IPS DF 4.7 (cell line): ENCODE data around the gene SLITRK2.

Experiments
- DNase-seq: peaks from one replicate; pipeline ENCODE4 v3.0.0-alpha.2; 2013; ENCODE audit warnings: low spot score; ENCODE audit errors: extremely low read depth

SLITRK2 gene

DNA sequence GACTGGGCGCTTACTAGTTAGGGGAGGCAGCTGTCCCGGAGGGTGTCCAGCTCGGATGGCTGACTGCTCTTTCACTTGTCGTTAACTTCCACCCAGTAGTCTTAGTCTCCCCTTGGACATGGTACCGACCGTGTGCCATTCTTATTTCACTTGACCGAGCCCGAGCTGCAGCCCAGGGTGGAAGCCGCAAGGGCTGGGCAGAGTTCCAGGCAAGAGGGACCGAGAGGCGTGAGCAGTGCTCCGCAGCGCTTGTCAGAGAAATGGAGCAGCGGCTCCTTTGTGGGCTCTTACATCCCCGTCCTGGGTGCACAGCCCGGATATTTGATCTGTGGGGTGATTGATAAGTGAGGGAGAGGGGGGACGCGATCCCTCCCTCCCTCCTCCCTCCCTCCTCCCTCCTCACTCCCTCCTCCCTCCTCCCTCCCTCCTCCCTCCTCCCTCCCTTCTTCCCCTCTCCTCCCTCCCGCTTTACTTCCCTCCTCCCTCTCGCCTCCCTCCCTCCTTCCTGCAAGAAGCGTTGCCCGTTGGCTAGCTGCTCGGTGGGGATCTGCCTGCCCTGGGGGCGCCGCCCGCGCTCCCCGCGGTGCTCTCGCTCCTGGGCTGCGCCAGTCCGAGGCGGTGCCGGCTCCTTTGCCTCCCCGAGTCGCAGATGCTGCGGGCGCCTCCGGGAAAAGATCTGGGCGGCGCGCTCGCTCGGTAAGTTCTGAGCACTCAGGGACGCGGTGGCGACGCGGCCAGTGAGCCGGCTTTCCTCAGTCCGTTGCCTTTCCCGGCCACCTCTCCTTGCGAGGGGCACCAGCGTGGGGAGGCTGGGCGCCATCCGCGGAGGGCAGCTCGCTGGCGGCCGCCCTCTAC lies at the start of gene SLITRK2:
Gene SLITRK2, plus strand, starts transcription at position 499 of the 855 bp plus-strand sequence. CDS start 4,597 bp downstream, outside the sequence.
- no peak for DNase-seq

GRCh38 chrX:145773006-145773405 lies 44.6 kb upstream of the SLITRK2 start:
- DNase-seq, result no peak

- no peak for DNase-seq
Measured at GRCh38 chrX:145792281-145792680, 25.3 kb upstream of the SLITRK2 start.

- no peak for DNase-seq
Measured at GRCh38 chrX:145803508-145803907, 14.1 kb upstream of the SLITRK2 start.

- DNase-seq, result no peak
Measured at GRCh38 chrX:145813081-145813480, 4.5 kb upstream of the SLITRK2 start.

DNA sequence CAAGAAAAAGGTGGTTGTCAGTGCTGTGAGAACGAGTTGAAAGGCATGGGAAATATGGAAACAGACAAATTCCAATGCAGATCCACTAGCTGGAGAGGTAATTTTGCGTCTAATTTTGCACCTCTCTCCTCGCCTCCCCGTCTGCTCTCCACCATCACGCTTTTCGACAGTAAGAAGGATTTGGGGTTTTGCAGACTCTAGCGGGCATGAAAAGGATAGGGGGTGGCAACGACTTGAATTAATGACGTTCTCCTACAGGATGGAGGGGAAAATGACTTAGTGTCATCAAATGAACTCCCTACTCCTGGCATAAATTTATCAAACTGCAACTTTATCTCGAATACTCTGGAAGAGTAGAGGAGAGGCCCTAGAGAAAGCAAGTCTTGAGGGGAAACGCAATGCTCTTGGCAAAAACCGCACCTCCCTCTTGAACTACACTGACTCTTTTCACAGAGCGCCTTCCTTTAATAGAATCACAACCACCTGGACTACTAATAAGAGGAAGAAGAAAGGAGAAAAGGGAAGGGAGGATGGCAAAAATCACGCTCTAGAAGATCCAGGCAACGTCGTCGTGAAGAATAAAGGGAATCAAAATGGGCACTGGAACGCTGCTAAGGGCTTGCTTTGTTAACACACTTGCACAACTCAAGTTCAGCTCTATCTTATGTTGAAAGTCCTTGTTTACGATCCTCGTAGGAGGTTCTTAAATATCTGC lies 871 bp upstream of the SLITRK2 start:
- DNase-seq, result no peak

- no peak for DNase-seq
Measured at GRCh38 chrX:145818186-145819113, 821 bp downstream of the SLITRK2 start.

DNA sequence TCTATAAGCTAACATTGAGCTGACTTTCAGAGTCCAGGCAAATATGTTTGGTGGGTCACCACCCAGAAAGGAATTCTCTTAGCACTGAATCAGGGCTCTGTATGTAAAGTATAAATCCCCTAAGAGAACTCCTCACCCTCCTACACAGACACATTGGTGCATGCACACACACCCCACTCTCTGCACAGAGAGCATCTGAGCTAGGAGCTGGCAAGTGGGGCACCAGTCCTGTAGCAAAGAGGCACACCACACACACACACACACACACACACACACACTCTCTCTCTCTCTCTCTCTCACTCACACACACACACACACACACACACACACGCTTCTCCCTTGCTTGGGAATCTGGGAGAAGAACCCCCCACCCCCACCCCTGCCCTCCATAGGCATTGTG lies 3.2 kb downstream of the SLITRK2 start:
- no peak for DNase-seq

- DNase-seq, result no peak
Measured at GRCh38 chrX:145821291-145821897, 3.8 kb downstream of the SLITRK2 start.

GRCh38 chrX:145821898-145822571 lies 4.4 kb downstream of the SLITRK2 start:
- no peak for DNase-seq

DNA sequence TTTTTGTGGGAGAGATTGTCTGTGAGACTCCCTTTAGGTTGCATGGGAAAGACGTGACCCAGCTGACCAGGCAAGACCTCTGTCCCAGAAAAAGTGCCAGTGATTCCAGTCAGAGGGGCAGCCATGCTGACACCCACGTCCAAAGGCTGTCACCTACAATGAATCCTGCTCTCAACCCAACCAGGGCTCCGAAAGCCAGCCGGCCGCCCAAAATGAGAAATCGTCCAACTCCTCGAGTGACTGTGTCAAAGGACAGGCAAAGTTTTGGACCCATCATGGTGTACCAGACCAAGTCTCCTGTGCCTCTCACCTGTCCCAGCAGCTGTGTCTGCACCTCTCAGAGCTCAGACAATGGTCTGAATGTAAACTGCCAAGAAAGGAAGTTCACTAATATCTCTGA lies 5.5 kb downstream of the SLITRK2 start:
- DNase-seq, result no peak

DNA sequence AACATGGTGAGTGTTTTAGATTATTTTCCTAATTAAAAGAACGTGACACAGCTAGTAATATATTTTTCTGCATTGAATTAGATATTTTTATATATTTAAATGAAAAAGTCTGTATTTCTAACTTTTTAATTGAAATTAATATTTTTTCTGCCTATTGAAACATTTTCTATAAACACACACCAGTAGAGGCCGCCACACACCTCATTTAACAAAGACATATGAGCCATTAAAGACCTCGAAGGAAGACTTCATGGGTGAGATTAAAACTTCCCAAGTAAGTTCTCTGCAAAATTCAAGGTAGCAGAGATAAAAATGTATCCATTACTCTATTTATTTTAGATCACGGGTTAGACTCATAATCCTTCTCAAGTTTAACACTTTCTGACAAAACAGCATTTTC lies 8.3 kb downstream of the SLITRK2 start:
- no peak for DNase-seq

DNA sequence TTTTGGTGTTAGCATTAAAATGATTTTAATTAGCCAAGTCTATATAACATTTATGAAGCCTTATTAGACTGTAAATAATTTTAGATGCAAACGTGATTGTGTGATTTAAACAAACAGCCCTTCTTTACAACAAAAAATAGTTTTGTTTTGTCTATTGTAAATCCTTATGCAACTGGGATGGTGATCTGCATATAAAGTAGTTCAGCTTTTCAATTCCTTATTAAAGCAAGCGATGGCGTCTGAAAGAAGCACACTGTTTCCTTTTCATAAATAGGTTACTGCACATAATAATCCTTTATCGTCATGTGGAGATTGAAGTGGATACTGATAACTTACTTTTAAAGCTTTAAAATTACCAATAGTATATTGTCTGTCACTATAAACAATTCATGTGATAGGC lies 8.8 kb downstream of the SLITRK2 start:
- no peak for DNase-seq

DNA sequence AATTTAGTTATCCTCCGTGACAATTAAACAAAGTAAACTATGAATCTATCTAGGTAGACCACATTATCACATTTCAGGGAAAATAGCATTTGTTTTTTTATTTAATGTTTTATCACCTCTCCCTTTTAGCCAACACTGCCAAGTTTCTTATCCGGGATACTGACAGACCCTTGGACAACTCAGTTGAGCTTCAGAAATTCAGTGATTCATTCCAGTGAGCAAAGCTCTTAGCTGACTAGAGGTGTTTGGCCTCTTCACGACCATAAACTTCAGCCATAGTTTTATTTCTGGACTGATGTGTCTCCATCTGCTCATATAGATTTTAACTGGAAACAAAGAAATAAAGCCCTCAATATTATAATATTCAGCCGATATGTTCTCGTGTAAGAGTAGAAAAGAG lies 15.2 kb downstream of the SLITRK2 start:
- no peak for DNase-seq

GRCh38 chrX:145840531-145840930 lies 22.9 kb downstream of the SLITRK2 start:
- DNase-seq, result no peak

DNA sequence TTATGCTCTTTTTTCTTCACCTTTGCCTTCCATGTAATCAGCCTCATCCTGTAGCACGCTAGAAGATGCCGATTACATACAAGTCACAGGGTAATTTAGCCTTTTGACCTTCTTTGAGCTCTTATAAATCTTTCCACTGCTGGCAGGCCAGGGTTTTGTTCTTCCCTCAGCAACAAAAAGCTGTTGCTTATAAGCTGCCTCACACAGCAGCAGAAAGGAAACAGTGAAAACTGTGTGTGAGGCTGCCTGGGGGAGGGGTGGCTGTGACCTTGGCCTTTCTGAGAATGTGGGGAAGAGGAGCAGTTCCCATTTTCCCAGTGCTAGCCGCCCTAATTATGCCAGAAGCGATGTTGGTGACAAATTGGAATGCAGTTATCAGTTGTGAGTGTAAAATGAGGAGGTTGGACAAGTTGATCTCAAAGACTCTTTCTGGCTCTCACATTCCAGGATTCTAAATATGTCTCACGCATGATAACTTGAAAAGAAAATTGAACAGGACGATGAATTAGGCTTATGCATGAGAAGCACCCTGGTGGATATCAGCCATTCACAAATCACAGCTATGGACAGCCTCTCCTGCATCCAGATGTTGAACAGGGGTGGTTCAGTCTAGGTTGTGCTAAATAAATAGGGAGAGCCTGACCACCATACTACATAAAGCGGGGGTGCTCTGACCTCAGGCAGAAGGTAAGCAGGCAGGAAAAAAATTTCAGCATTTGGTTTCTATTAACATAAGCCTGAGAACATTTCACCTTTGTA lies 25.7 kb downstream of the SLITRK2 start:
- no peak for DNase-seq

GRCh38 chrX:145844886-145845285 lies 27.3 kb downstream of the SLITRK2 start:
- DNase-seq, result no peak

GRCh38 chrX:145848448-145848847 lies 30.8 kb downstream of the SLITRK2 start:
- no peak for DNase-seq

DNA sequence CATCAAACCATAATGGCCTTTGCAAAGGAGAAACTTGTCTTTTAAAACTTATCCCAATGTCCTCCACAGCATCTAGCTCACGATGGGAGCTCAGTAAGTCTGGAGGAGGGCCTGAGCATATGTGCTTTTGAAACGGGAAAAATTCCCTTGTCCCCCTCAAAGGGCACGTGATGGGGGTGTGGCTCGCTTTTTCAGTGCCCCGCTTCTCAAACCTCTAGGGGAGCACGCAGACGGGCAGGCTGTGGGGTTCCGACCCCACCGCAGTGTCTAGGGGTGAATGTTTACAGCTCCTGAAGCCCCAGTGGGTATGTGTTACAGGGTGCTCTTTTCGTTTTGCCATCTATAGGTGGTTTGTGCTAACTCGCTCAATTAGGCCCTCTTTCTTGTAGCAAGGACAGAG lies 31.2 kb downstream of the SLITRK2 start:
- DNase-seq, result no peak

DNA sequence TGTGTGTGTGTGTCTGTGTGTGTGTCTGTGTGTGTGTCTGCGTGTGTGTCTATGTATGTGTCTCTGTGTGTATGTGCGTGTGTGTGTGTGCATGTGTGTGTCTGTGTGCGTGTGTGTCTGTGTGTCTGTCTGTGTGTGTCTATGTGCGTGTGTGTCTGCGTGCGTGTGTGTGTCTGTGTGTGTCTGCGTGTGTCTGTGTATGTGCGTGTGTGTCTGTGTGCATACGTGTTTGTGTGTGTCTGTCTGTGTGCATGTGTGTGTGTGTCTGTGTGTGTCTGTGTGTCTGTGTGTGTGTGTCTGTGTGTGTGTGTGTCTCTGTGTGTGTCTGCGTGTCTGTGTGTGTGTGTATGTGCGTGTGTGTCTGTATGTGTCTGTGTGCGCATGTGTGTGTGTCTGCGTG lies 35.6 kb downstream of the SLITRK2 start:
- DNase-seq, result no peak
